ENCODE measurements around the gene TPPP2.

DNA sequence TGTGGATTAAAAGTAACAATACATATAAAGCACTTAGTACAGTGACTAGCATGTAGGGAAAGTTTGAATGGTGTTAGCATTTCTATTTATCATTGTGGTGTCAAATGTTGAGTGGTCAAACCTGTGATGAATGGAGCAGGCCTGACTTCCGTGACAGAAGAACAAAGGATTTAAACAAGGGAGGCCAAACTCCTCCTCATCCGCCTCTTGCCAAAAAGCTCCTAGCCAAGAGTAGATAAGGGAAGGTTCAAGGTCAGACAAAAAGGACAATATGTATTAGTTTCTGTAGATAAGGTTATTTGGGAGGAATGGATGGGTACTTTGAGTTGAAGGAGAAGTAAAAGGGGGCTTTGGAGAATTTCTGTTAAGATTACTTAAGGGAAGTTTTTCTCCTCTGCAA is 18.6 kb downstream of the TPPP2 start:
- TF ChIP-seq, protein P1, sequence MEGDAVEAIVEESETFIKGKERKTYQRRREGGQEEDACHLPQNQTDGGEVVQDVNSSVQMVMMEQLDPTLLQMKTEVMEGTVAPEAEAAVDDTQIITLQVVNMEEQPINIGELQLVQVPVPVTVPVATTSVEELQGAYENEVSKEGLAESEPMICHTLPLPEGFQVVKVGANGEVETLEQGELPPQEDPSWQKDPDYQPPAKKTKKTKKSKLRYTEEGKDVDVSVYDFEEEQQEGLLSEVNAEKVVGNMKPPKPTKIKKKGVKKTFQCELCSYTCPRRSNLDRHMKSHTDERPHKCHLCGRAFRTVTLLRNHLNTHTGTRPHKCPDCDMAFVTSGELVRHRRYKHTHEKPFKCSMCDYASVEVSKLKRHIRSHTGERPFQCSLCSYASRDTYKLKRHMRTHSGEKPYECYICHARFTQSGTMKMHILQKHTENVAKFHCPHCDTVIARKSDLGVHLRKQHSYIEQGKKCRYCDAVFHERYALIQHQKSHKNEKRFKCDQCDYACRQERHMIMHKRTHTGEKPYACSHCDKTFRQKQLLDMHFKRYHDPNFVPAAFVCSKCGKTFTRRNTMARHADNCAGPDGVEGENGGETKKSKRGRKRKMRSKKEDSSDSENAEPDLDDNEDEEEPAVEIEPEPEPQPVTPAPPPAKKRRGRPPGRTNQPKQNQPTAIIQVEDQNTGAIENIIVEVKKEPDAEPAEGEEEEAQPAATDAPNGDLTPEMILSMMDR (IDR thresholded peaks at IDR 0.05): no peak
- TF ChIP-seq POLR2A (IDR thresholded peaks at IDR 0.05; ENCODE audit: low read depth) (no peak), POLR2AphosphoS5 (IDR thresholded peaks at IDR 0.05) (no peak), EP300 (IDR thresholded peaks at IDR 0.05) (no peak)

All from esophagus muscularis mucosa (tissue), 4 donors.